Subcutaneous adipose tissue (tissue), 4 donors: Measurements from ENCODE around the gene TBC1D1. TPM values are rescaled to one million over a fixed set of nuclear protein-coding genes. Genes with fewer than 3 reads are reported as not detected.

ENCODE experiments used
- CTCF ChIP-seq: fragments of 450-650 bp; IDR thresholded peaks from one replicate; pipeline ENCODE4 v1.5.1; 2016; ENCODE audit warnings: low read depth, mild to moderate bottlenecking, control low read depth, antibody characterized with exemption, moderate library complexity
- total RNA-seq, 4 donors: library from RNA; depleted of rRNA; stranded (reverse); fragments of >200 nt; gene quantifications; one replicate each; pipeline ENCODE4 v1.1.0, GENCODE V29; 2016

Gene TBC1D1
- total RNA-seq, 4 donors from 2014 or later = 60.3 to 123 (median 87.6) TPM

DNA sequence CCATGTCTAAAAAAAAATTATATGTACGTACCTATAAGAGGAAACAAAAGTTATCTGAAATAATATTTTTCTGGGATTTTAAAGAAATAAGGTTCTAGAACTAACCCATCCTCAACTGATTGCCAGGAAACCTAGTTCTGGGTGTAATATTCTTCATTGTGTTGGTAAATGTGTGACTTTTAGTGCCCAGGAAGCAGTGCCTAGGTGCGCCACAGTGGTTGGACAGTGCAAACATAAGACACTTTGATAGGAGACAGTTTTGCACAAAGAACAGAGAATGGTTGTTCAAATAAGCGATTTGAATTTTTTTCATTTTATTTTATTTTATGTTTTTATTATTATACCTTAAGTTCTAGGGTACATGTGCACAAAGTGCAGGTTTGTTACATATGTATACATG lies 47.3 kb downstream of the TBC1D1 start:
- TF ChIP-seq CTCF = no peak

DNA sequence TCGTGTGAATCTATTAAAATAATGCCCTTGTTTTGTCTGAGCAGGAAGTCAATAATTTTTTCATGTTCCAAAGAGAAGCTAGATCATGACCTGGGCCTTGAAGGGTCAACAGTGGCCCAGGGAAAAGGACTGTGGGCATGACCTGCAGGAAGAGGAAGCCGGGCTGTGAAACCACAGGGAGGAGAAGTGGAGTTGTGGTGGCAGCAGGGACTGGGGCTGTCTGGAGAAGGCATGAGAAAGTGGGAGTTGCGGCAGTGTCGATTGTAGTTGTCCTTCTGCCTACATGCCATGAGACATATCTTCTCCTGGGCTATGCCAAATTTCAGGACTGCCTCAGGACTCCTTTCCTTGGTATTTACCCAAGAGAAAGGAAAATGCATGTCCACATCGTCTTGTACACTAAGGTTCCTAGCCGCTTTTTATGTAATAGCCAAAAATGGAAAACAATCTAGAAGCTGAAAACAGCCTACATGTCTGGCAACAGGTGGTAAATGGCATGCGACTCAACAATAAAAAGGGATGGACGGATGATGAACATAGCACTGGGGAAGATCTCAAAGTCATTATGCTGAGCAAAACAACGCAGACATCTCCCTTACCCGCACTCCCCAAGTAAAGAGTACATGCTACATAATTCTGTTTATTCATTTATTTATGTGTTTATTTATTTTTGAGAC lies 55.8 kb downstream of the TBC1D1 start:
- TF ChIP-seq CTCF = no peak

GRCh38 chr4:37948542-37948941 lies 57.7 kb downstream of the TBC1D1 start:
- TF ChIP-seq CTCF = no peak

DNA sequence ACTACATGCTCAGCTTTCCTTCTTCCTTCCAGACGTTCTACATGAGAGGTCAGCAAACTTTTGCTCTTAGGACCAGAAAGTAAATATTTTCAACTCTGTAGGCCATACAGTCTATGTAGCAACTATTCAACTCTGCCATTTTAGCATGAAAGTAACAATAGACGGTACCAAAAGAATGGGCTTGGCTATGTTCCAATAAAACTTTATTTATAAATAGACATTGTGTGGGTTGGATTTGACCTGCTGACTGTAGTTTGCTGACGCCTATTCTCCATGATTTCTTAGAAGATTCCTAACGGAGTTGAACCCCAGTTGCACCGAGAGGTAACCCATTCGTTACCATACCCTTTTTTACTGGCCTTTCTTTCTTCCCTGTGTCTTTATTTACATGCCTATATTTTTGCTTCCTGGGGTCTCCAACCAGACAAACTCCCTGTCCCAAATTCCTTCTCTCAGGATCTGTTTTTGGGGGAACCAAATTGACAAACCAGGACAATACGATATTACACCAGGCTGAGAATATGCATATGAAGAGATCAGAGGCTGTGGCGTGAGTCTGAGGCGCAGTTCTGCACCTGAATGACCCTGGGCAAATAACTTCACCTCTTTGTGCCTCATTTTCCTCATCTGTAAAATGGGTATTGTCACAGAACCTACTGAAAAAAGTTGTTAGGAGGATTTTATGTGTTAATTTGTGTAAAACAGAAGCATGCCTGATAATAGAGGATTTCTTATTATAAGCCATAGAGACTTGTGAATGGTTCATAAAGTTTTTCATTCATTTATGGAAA lies 58.9 kb downstream of the TBC1D1 start:
- no peak for TF ChIP-seq CTCF

DNA sequence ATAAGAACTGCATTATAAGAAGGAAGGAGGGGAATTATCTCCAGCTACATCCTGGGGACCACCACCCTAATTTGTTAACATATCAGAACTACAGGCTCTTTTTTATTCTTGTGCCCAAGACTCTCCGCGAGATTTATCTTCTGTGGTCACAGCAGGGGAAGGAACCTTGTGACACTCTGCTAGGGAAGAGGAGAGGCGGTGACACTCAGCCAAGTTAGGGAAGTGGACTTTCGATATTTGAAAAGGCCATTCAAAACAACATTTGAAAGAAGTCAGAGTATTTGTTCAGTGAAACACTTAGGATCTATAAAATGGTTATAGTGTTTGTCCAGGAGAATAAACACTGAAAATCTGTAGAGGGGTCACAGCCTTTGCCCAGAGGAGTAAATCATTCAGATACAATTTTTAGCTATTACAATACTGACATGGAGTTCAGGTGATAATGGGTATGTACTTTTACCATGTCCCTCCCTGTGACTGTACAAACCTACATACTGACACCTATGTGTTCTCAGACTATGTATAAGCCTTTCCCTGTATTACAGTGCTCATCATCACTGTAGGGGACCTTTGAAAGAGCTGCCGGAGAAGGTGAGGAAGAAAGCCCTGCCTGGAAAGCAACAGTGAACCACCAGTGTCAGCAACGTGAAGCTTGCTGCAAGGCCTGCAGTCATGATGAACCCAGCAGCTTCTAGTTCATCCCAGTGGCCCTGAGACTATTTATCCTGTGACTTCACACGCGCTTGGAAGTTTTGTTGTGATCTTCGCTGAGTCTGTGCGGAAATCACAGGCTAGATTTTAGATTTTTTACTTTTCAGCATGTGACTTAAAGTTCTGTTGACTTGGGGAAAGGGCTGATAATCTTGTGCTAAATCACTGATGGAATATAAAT lies 60.8 kb downstream of the TBC1D1 start:
- no peak for TF ChIP-seq CTCF

DNA sequence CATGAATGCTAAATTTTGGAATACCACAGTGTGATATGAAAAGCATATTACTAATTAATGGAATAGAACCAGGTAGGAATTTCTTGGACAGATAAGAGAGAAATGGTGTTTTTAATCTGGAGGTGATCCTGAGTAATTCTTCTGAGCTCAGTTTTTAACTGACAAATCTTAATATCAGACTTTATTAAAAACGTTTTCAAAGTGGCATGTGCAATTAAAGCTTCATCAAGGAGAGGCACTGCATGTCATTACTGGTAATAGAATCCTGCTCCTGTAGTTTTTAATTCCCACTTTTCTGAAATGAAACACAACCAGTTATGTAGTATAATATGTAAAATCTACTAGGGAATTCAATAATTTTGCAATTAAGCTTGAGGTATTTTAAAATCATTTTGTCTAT lies 62.3 kb downstream of the TBC1D1 start:
- no peak for TF ChIP-seq CTCF
